Activated naive CD4-positive, alpha-beta T cell treated with anti-CD3 and anti-CD28 coated beads, Interleukin-2, amount 50 U/mL, for 16 hours (primary cell): ENCODE measurements around the gene SLC22A5.
"Not testable (repeated sequence)": the region's sequence is repeated elsewhere in the genome, so short reads cannot be mapped to it uniquely, and the experiment has no call there.

Source experiments
- DNase-seq: peaks from one replicate; pipeline ENCODE4 v3.0.0-alpha.2; 2020

The SLC22A5 gene

GRCh38 chr5:132389051-132389331 lies 19.5 kb downstream of the SLC22A5 start:
- DNase-seq, result no peak

GRCh38 chr5:132389585-132390286 lies 20.2 kb downstream of the SLC22A5 start:
- peak; percentile 40 for DNase-seq

DNA sequence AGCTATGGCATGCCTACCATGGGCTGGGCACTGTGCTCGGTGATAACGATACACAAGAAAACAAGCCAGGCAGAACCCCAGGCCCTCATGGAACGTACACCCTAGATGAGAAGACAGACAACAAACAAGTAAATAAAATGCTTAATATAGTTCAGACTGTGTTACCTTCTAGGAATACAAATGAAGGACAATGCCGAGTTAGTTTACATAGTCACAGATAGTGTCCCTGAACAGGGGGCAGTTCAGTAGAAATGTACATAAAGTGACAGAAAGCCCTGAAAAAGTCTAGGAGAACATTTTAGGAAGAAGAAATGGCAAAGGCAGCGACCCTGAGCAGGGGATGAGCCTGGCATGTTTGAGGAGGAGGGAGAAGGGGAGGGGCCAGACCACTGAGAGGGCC lies 21.7 kb downstream of the SLC22A5 start:
- DNase-seq, result no peak

DNA sequence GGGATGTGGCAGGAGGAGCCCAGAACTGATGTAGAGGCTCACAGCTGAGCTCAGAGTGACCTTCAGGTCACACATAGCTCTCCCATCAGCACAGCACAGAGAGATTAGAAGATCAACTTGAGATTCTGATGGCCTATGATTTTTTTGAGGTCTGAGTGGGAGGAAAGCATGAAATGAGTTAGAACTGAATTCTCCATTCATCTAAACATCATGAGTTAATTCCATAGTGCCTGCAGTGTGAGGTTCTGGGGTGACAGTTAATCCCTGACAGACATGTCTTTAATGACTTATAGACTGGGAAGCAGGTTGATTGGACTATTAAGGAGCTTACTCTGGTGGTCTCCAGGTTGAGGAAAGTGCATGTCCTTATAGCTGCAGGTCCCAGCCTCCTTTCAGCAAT lies 22.4 kb downstream of the SLC22A5 start:
- no peak for DNase-seq

- no peak for DNase-seq
Observed at GRCh38 chr5:132392411-132392810, 22.9 kb downstream of the SLC22A5 start.

GRCh38 chr5:132392978-132393825 lies 23.7 kb downstream of the SLC22A5 start:
- no peak for DNase-seq

- no peak for DNase-seq
Observed at GRCh38 chr5:132394667-132395259, 25.3 kb downstream of the SLC22A5 start.

DNA sequence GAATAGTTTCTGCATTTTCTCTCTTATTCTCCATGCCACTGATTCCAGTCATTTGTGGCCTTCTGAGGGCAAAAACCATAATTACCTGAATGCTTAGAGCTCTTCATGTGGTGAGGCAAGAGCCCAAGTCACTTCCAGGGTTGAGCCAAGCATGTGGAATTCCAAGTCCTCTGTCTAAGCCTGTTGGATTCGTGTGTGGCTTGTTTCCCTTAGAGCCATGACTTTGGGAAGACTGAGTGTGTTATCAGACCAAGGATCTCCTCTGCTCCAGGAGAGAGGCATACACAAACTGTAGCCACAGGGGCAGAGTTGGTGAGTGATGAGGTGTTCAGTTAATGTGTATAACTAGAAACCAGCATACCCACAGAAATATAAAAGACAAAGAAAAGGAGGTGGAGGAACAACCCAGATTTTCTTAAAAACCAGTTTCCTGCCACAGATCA lies 27.1 kb downstream of the SLC22A5 start:
- no peak for DNase-seq

- DNase-seq, result no peak
Observed at GRCh38 chr5:132397224-132397623, 27.7 kb downstream of the SLC22A5 start.

DNA sequence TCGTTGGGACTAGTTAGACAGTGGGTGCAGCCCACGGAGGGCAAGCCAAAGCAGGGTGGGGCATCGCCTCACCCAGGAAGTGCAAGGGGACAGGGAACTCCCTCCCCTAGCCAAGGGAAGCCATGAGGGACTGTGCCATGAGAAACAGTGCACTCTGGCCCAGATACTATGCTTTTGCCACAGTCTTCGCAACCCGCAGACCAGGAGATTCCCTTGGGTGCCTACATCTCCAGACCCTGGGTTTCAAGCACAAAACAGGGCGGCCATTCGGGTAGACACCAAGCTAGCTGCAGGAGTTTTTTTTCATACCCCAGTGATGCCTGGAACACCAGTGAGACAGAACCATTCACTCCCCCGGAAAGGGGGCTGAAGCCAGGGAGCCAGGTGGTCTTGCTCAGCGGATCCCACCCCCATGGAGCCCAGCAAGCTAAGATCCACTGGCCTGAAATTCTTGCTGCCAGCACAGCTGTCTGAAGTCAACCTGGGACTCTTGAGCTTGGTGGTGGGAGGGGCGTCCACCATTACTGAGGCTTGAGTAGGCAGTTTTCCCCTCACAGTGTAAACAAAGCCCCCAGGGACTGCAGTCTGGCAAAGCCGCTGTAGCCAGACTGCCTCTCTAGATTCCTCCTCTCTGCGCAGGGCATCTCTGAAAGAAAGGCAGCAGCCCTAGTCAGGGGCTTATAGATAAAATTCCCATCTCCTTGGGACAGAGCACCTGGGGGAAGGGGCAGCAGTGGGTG lies 28.6 kb downstream of the SLC22A5 start:
- DNase-seq, result not testable (repeated sequence)

DNA sequence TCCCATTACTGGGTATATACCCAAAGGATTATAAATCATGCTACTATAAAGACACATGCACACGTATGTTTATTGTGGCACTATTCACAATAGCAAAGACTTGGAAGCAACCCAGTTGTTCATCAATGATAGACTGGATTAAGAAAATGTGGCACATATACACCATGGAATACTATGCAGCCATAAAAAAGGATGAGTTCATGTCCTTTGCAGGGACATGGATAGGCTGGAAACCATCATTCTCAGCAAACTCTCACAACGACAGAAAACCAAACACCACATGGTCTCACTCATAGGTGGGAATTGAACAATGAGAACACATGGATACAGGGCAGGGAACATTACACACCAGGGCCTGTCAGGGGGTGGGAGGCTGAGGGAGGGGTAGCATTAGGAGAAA lies 34.5 kb downstream of the SLC22A5 start:
- not testable (repeated sequence) for DNase-seq

GRCh38 chr5:132405646-132406045 lies 36.1 kb downstream of the SLC22A5 start:
- no peak for DNase-seq

DNA sequence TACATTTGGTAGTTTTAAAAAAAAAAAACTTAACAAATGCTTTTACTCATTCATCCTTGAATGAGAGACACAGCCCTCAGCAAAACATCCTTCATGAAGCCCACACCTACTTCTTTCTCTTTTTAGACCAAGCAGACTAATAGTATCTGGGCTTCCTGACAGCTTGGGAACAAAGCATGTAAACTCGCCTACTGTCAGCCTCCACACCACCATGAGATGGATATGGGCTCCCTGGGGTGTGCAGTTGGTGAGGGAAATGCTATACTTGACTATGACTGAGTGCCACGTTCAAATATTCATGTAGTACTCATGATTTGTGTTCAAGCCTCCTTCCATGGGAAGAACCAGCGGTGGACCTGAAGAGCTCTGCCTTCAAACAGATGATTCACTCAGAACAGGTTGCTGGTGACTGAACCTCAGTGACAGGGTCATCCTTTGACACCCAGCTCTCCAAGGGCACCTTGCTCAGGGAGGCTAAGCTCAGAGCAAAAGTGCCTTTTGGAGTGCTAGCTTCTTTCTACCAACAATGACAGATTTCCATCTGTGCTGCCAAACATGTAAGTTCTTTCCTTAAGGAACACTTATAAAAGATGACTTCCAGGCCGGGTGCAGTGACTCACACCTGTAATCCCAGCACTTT lies 36.8 kb downstream of the SLC22A5 start:
- DNase-seq, result no peak

GRCh38 chr5:132407970-132408369 lies 38.5 kb downstream of the SLC22A5 start:
- DNase-seq, result no peak

DNA sequence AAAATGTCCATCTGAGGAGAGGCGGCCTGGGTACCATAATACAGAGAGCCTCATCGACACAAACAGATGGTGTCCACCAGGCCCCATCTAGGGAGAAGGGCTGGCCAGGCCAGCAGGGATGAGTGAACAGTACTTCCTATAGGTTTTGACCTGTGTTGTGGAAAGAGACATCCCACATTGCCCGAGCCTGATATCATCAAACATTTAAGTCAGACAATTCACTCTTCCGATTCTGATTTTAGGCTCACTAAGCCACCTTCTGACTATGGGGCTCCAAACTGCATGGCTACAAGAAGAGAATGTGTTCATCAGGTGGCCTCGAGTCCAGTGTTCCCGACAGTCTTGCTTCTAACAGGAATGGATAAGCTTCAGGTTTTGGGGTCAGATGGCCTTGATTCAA lies 38.9 kb downstream of the SLC22A5 start:
- DNase-seq, result no peak

DNA sequence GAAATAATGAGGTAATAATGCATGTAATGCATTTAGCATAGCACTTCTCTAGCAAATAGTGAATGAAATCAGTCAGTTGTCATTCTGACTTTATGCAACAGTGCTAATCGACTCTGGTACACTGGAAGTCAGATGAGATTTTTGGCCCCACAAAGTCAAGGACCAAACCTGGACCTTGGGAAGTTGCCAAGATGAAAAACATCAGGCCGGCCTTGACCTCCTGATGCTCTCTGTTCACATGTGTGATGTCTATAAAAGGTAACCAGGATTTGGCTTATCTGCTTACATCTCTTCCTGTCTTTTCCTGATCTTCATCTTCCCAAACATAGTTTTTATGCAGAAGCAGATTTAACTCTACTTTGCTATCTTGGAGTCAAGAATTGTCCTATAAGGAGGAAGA lies 39.5 kb downstream of the SLC22A5 start:
- DNase-seq, result no peak

- peak; percentile 88 for DNase-seq
Observed at GRCh38 chr5:132410451-132411303, 41.2 kb downstream of the SLC22A5 start.

DNA sequence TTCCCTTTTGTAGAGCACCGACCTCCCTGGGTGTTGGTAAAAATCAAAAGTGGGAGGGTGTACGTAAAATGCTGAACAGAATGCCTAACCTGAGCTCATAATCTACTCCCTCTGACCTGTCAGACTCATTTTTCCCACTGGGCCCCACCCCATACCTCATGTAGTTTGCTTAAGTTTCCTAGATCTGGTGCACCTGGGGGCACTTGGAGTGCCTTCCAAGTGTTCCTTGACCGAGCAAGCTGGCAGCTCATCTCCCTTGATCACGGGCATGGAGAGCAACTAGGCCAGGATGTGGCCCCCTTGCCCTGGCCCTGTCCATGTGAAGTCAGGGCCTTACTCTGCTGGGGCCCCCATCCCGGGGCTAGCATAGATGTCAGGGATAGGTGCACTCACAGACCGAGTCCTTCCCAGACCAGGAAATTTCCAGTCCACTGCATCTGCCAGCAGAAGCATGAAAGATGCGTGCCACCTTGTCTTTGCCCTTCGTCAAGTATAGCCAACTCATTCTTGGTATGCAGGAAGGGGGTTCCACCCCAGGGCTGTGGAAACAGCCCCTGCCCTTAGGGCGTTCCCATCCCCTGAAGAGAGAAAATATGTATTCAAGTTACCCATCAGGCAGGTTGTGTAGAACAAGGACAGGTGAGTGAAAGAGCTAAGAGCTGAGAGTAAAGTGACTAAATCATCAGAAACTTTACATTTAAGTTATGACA lies 41.9 kb downstream of the SLC22A5 start:
- peak; percentile 35 for DNase-seq

DNA sequence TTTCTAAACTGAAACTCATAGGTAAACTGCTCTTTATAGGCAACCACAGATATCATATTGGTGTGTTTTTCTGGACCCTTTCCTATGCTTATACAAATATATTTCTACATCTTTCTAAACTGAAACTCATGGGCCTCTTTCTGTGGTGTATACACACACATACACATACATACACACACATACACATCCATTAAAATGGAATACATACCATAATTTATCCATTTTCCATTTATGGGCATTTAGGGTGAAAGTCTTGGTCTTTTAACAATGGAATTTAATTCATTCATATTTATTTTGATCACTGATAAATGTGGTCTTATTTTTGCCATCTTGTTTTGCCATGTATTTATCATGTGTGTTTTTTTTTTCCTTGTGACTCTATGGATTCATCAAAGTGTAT lies 44.1 kb downstream of the SLC22A5 start:
- DNase-seq, result no peak

DNA sequence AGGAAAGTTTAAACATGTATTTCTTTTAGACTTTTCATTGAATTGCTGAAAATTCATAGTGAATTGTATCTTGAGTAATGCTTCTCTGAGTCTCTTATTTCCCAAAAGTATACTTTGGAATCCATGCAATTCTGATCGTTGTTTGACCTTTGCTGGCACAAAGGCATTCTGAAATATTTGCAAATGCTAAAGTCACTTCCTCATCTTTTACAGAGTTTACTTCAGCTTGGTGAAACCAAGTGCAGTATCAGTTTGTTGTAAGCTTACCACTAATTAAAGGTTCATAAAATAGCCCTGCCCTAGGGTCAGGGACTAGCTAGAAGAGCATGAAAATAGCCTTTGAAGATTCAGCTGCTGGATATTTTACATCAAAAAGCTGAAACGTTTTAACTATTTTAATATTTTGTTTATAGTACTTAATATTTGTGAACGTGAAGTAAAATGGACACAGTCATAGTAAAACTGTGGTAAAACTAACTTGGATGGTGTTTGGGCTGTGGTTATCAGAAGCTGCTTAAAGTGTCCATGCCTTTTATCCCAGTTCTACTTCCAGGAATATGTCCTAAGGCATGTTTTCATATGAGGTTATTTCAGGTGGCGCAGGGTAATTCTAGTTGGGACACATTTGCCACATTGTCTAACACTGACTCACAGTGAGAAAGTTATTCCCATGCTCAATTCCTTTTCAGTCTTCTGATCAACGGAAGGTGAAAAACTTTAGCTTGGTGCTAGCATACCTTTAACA lies 45.3 kb downstream of the SLC22A5 start:
- no peak for DNase-seq
